Loucy (cell line): ENCODE results near the gene TLE2.
"Not testable (repeated sequence)": the region's sequence is repeated elsewhere in the genome, so short reads cannot be mapped to it uniquely, and the experiment has no call there.

ENCODE experiments used
- H2AFZ ChIP-seq: fragments of 200-600 bp; sonication (generic); 2 replicates; pipeline ENCODE4 v1.6.0; 2016; ENCODE audit warnings: antibody characterized with exemption, mild to moderate bottlenecking, low read length, moderate library complexity
- H3F3A ChIP-seq: fragments of 200-600 bp; 2 replicates; pipeline ENCODE4 v1.6.0; 2016; ENCODE audit warnings: antibody characterized with exemption, low read depth, mild to moderate bottlenecking
- H3K27me3 ChIP-seq: fragments of 200-600 bp; sonication (generic); 2 replicates; pipeline ENCODE4 v1.6.1; 2014; ENCODE audit warnings: low read length, mild to moderate bottlenecking; ENCODE audit not compliant: insufficient read depth, poor library complexity, severe bottlenecking
- H3K36me3 ChIP-seq: fragments of 200-600 bp; sonication (generic); 2 replicates; pipeline ENCODE4 v1.6.1; 2016; ENCODE audit warnings: low read length; ENCODE audit not compliant: insufficient read depth
- H3K4me1 ChIP-seq: fragments of 200-600 bp; sonication (generic); 2 replicates; pipeline ENCODE4 v1.5.1; 2014; ENCODE audit warnings: low read length, mild to moderate bottlenecking; ENCODE audit not compliant: insufficient read depth, poor library complexity, severe bottlenecking
- H3K4me2 ChIP-seq: fragments of 200-600 bp; sonication (generic); 2 replicates; pipeline ENCODE4 v1.6.0; 2014; ENCODE audit warnings: antibody characterized with exemption, low read length, low read depth, mild to moderate bottlenecking; ENCODE audit not compliant: poor library complexity, severe bottlenecking
- H3K4me3 ChIP-seq: fragments of 200-600 bp; sonication (generic); 2 replicates; pipeline ENCODE4 v1.5.1; 2014; ENCODE audit warnings: low read length, mild to moderate bottlenecking, mixed read lengths; ENCODE audit not compliant: poor library complexity, severe bottlenecking
- H3K79me2 ChIP-seq: fragments of 200-600 bp; sonication (generic); 2 replicates; pipeline ENCODE4 v1.6.1; 2014; ENCODE audit warnings: low read length; ENCODE audit not compliant: insufficient read depth
- H3K9ac ChIP-seq: fragments of 200-600 bp; sonication (generic); 2 replicates; pipeline ENCODE4 v1.6.0; 2014; ENCODE audit warnings: mild to moderate bottlenecking, low read depth, low read length, moderate library complexity; ENCODE audit not compliant: poor library complexity, severe bottlenecking
- H3K9me2 ChIP-seq: fragments of 200-600 bp; sonication (generic); replicated peaks from 2 replicates; pipeline ENCODE4 v1.6.1; 2016; ENCODE audit warnings: low read depth, low read length, mixed read lengths
- H3K9me3 ChIP-seq: fragments of 200-600 bp; sonication (generic); 2 replicates; pipeline ENCODE4 v1.6.1; 2014; ENCODE audit warnings: mild to moderate bottlenecking, antibody characterized with exemption, low read length, low read depth; ENCODE audit not compliant: insufficient read depth
- H4K20me1 ChIP-seq: fragments of 200-600 bp; sonication (generic); 2 replicates; pipeline ENCODE4 v1.6.0; 2014; ENCODE audit warnings: antibody characterized with exemption, low read length, mild to moderate bottlenecking; ENCODE audit not compliant: insufficient read depth, poor library complexity, severe bottlenecking
- CTCF ChIP-seq: fragments of 200-600 bp; sonication (generic); conservative IDR thresholded peaks from 2 replicates; pipeline ENCODE4 v1.5.1; 2014; ENCODE audit warnings: mild to moderate bottlenecking, antibody characterized with exemption, low read length
- EZH2phosphoT487 ChIP-seq: fragments of 200-600 bp; IDR thresholded peaks from 2 replicates; pipeline ENCODE4 v1.6.1; 2018; ENCODE audit warnings: antibody characterized with exemption, mild to moderate bottlenecking, moderate library complexity, borderline replicate concordance

Gene TLE2

DNA sequence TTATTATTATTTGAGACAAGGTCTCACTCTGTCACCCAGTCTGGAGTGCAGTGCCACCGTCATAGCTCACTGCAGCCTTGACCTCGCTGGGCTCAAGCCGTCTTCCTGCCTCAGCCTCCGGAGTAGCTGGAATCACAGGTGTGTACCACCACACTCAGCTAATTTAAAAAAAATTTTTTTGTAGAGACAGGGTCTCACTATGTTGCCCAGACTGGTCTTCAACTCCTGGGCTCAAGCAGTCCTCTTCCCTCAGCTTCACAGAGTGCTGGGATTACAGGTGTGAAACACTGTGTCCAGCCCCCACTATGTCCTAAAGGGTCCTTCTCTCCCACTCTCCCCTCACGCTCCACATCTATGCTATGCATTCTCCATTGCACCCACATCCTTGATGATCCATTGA is 9.1 kb upstream of the TLE2 start:
- Histone ChIP-seq H2AFZ (no peak overlapping the region), H3K36me3 (no peaks in the 10 kb centered on the region), H3F3A (no peaks in the 10 kb centered on the region), H3K9me3 (no peaks in the 10 kb centered on the region), H3K9me2 (no peaks in the 10 kb centered on the region), H3K27me3 (no peaks in the 10 kb centered on the region), H3K79me2 (no peaks in the 10 kb centered on the region), H3K9ac (no peak overlapping the region), H3K4me1 (peaks cover 16% of the 10 kb centered on the region), H3K4me3 (no peak overlapping the region), H4K20me1 (no peaks in the 10 kb centered on the region), H3K4me2 (no peak overlapping the region)
- TF ChIP-seq EZH2phosphoT487, result no peak
- no peak for TF ChIP-seq CTCF

- H3K9me3 ChIP-seq, H2AFZ ChIP-seq, H4K20me1 ChIP-seq, H3F3A ChIP-seq, H3K9me2 ChIP-seq, H3K79me2 ChIP-seq, H3K36me3 ChIP-seq, H3K27me3 ChIP-seq: not testable (repeated sequence)
- Histone ChIP-seq H3K9ac (peak overlapping the region; percentile 66), H3K4me2 (peak overlapping the region; percentile 99), H3K4me1 (peaks cover 16% of the 10 kb centered on the region), H3K4me3 (peak overlapping the region; percentile 90)
Measured at GRCh38 chr19:3036977-3037544, 8.0 kb upstream of the TLE2 start.

DNA sequence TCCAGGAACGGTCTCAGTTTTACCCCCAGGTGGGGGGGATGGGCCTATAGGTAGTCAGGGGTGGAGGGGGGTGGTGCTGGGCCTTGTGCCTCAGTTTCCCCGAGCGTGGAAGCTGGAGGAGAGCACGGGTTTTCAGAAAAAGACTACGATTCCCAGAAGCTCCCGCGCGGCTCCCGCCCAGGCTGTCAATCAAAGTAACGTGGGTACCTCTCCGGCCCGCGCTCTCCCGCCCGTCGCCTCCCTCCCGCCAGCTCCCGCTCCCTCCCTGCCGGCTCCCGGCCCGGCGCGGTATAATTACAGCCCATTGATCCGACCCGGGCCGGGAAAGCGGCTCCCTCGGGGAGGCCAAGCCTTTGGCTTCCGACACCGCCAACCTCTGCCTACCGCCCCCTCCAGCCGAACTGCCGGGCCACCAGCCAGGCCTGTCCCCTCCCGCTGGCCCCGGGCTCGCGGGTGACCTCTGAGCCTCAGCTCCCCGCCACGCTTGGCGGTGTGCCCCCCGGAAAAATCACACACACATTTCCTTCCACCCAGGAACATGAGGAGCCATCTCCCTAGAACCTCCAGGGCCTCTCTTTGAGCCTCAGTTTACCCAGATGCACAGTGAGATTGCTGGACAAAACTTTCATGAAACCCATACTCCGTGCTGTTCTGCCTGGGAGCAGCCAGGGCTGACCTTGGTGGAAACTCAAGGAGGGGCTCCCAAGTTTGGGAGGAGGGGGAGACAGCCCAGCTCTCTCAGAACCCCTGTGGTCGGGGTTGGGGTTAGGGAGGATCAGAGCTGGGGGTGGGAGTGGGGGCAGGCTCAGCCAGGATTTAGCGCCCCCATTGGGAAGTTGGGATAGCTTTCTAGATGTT is 7.3 kb upstream of the TLE2 start:
- H3K9me3 ChIP-seq, result no peaks in the 10 kb centered on the region
- TF ChIP-seq CTCF (peak; percentile 42), EZH2phosphoT487 (no peak)
- H3K4me2 ChIP-seq, result peak overlapping the region; percentile 99
- H3F3A ChIP-seq, result no peaks in the 10 kb centered on the region
- H3K27me3 ChIP-seq, result no peaks in the 10 kb centered on the region
- H3K36me3 ChIP-seq, result no peaks in the 10 kb centered on the region
- H3K79me2 ChIP-seq, result no peaks in the 10 kb centered on the region
- peak overlapping the region; percentile 66 for H3K9ac ChIP-seq
- peaks cover 16% of the 10 kb centered on the region for H3K4me1 ChIP-seq
- peak overlapping the region; percentile 95 for H2AFZ ChIP-seq
- no peaks in the 10 kb centered on the region for H4K20me1 ChIP-seq
- H3K4me3 ChIP-seq, result peak overlapping the region; percentile 90
- no peaks in the 10 kb centered on the region for H3K9me2 ChIP-seq
